Dermis microvascular lymphatic vessel endothelial cell (primary cell): ENCODE measurements around the gene PRKACG. TPM values are rescaled to one million over a fixed set of nuclear protein-coding genes. Genes with fewer than 3 reads are reported as not detected.
A peak's percentile ranks its signal among the peaks of the same experiment; 100 is the strongest.
"Not testable (repeated sequence)": the region's sequence is repeated elsewhere in the genome, so short reads cannot be mapped to it uniquely, and the experiment has no call there.

Experiments used
- DNase-seq, 2 donors: peaks; one replicate each; pipeline versions ENCODE4 v3.0.0 to v3.0.0-alpha.2; 2010; ENCODE audit warnings: low read depth in 2 of 2
- total RNA-seq: library from RNA; depleted of rRNA; stranded (reverse); fragments of >200 nt; gene quantifications from 2 replicates; pipeline ENCODE4 v1.2.1, GENCODE V29; 2014

PRKACG gene
- total RNA-seq, 1 donor from 2014 or later: not detected

- peak in 1 of 2 donors; percentile 64 for DNase-seq
Observed at GRCh38 chr9:69027355-69028097, 13.6 kb upstream of the PRKACG start.

- DNase-seq: no peak
Observed at GRCh38 chr9:69023650-69024049, 9.7 kb upstream of the PRKACG start.

GRCh38 chr9:69020301-69021145, 6.6 kb upstream of the PRKACG start:
- no peak for DNase-seq

GRCh38 chr9:69019808-69020207, 5.9 kb upstream of the PRKACG start:
- DNase-seq: no peak

GRCh38 chr9:69018737-69019136, 4.8 kb upstream of the PRKACG start:
- DNase-seq: no peak

GRCh38 chr9:69016191-69017096, 2.5 kb upstream of the PRKACG start:
- no peak for DNase-seq

- no peak for DNase-seq
Observed at GRCh38 chr9:69013382-69013727, 558 bp downstream of the PRKACG start.

- DNase-seq: no peak
Observed at GRCh38 chr9:69012696-69013381, 1.1 kb downstream of the PRKACG start.

GRCh38 chr9:69009708-69010107, 4.2 kb downstream of the PRKACG start:
- no peak for DNase-seq

GRCh38 chr9:69004836-69005235, 9.1 kb downstream of the PRKACG start:
- DNase-seq: no peak

- peak; percentile 18 to 55 for DNase-seq
Observed at GRCh38 chr9:69003051-69003450, 10.9 kb downstream of the PRKACG start.

- no peak for DNase-seq
Observed at GRCh38 chr9:69001921-69002320, 12.0 kb downstream of the PRKACG start.

- peak; percentile 43 to 66 for DNase-seq
Observed at GRCh38 chr9:68999393-69000105, 14.4 kb downstream of the PRKACG start.

- no peak for DNase-seq
Observed at GRCh38 chr9:68998812-68999211, 15.1 kb downstream of the PRKACG start.

- DNase-seq: no peak
Observed at GRCh38 chr9:68998385-68998784, 15.5 kb downstream of the PRKACG start.

- no peak for DNase-seq
Observed at GRCh38 chr9:68997666-68998065, 16.2 kb downstream of the PRKACG start.

GRCh38 chr9:68996462-68996861, 17.5 kb downstream of the PRKACG start:
- DNase-seq: no peak

- DNase-seq: no peak
Observed at GRCh38 chr9:68995776-68996175, 18.1 kb downstream of the PRKACG start.

GRCh38 chr9:68991457-68991856, 22.5 kb downstream of the PRKACG start:
- DNase-seq: no peak

- not testable (repeated sequence) for DNase-seq
Observed at GRCh38 chr9:68986949-68987348, 27.0 kb downstream of the PRKACG start.
